Esophagus muscularis mucosa (tissue), 4 donors: ENCODE results near the gene CENPE.
"Not testable (repeated sequence)": the region's sequence is repeated elsewhere in the genome, so short reads cannot be mapped to it uniquely, and the experiment has no call there.

Source experiments
- CTCF ChIP-seq, 3 experiments: fragments of 200-600 bp in 2 of 3; fragments of 450-650 bp in 1 of 3; sonication (generic) in 2 of 3; IDR thresholded peaks; one replicate each; pipeline ENCODE4 v1.5.1; 2017 to 2019; ENCODE audit warnings: antibody characterized with exemption in 3 of 3, mild to moderate bottlenecking in 2 of 3, moderate library complexity in 1 of 3
- EP300 ChIP-seq: sonication (generic); formaldehyde crosslinking; IDR thresholded peaks from one replicate; pipeline ENCODE4 v1.6.1; 2017; ENCODE audit warnings: antibody characterized with exemption
- POLR2A ChIP-seq: fragments of 450-650 bp; IDR thresholded peaks from one replicate; pipeline ENCODE4 v1.6.1; 2017; ENCODE audit warnings: antibody characterized with exemption, moderate library complexity, mild to moderate bottlenecking, low read depth
- POLR2AphosphoS5 ChIP-seq, 2 donors: sonication (generic); formaldehyde crosslinking; IDR thresholded peaks; one replicate each; pipeline ENCODE4 v1.6.1; 2017; ENCODE audit warnings: antibody characterized with exemption in 2 of 2

DNA sequence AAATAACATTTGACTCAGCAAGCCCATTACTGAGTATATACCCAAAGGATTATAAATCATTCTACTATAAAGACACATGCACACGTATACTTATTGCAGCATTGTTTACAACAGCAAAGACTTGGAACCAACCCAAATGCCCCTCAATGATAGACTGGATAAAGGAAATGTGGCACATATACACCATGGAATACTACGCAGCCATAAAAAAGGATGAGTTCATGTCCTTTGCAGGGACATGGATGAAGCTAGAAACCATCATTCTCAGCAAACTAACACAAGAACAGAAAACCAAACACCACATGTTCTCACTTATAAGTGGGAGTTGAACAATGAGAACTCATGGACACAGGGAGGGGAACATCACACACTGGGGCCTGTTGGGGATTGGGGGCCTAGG lies 28.4 kb downstream of the CENPE start:
- not testable (repeated sequence) for TF ChIP-seq POLR2A; EP300; CTCF (IDR thresholded peaks at IDR 0.05); POLR2AphosphoS5 (IDR thresholded peaks at IDR 0.05)
